H9 (cell line): Measurements from ENCODE around the gene ZNF8. TPM values are rescaled to one million over a fixed set of nuclear protein-coding genes. Genes with fewer than 3 reads are reported as not detected.

Source experiments
- DNase-seq: peaks from one replicate; pipeline ENCODE4 v3.0.0-alpha.2; 2017
- H2AFZ ChIP-seq: one replicate; pipeline ENCODE4 v1.6.1; 2013; ENCODE audit warnings: mild to moderate bottlenecking, low read length, control low read depth, moderate library complexity
- H2AK5ac ChIP-seq: 2 replicates; pipeline ENCODE4 v1.6.1; 2013; ENCODE audit warnings: low read length, control low read depth, mixed read lengths; ENCODE audit not compliant: insufficient read length
- H2BK120ac ChIP-seq: one replicate; pipeline ENCODE4 v1.6.1; 2013; ENCODE audit warnings: low read depth, mild to moderate bottlenecking, low read length, control low read depth, inconsistent platforms; ENCODE audit not compliant: poor library complexity, severe bottlenecking
- H2BK12ac ChIP-seq: 2 replicates; pipeline ENCODE4 v1.6.1; 2013; ENCODE audit warnings: low read length, control low read depth, mixed read lengths, low read depth; ENCODE audit not compliant: insufficient read length
- H2BK15ac ChIP-seq: 2 replicates; pipeline ENCODE4 v1.6.1; 2013; ENCODE audit warnings: low read depth, low read length, control low read depth
- H2BK20ac ChIP-seq: one replicate; pipeline ENCODE4 v1.6.1; 2013; ENCODE audit warnings: low read depth, mild to moderate bottlenecking, low read length, control low read depth, inconsistent platforms; ENCODE audit not compliant: poor library complexity, severe bottlenecking
- H2BK5ac ChIP-seq: 2 replicates; pipeline ENCODE4 v1.6.1; 2013; ENCODE audit warnings: low read length, control low read depth, mixed read lengths; ENCODE audit not compliant: insufficient read length
- H3K14ac ChIP-seq: 2 replicates; pipeline ENCODE4 v1.6.1; 2013; ENCODE audit warnings: low read length, control low read depth; ENCODE audit not compliant: insufficient read depth
- H3K18ac ChIP-seq: 2 replicates; pipeline ENCODE4 v1.6.1; 2013; ENCODE audit warnings: low read depth, mild to moderate bottlenecking, mixed read lengths, low read length, control low read depth; ENCODE audit not compliant: insufficient read length
- H3K23ac ChIP-seq: 2 replicates; pipeline ENCODE4 v1.6.1; 2013; ENCODE audit warnings: low read length, control low read depth, mixed read lengths, low read depth; ENCODE audit not compliant: insufficient read length
- H3K23me2 ChIP-seq: 2 replicates; pipeline ENCODE4 v1.6.1; 2013; ENCODE audit warnings: low read depth, mild to moderate bottlenecking, mixed read lengths, low read length, control low read depth; ENCODE audit not compliant: insufficient read length, poor library complexity, severe bottlenecking
- H3K27ac ChIP-seq: 2 replicates; pipeline ENCODE4 v1.5.1; 2013; ENCODE audit warnings: low read length, control low read depth, mixed read lengths, low read depth; ENCODE audit not compliant: insufficient read length
- H3K27me3 ChIP-seq: 2 replicates; pipeline ENCODE4 v1.6.1; 2013; ENCODE audit warnings: low read length, control low read depth, inconsistent platforms; ENCODE audit not compliant: insufficient read depth
- H3K4ac ChIP-seq: 2 replicates; pipeline ENCODE4 v1.6.1; 2013; ENCODE audit warnings: low read depth, mild to moderate bottlenecking, control low read depth, inconsistent platforms, low read length, moderate library complexity
- H3K4me1 ChIP-seq: 2 replicates; pipeline ENCODE4 v1.6.1; 2013; ENCODE audit warnings: low read length, control low read depth, inconsistent platforms; ENCODE audit not compliant: insufficient read depth
- H3K4me2 ChIP-seq: 2 replicates; pipeline ENCODE4 v1.6.1; 2013; ENCODE audit warnings: low read length, control low read depth, mixed read lengths; ENCODE audit not compliant: insufficient read length, insufficient read depth
- H3K56ac ChIP-seq: 2 replicates; pipeline ENCODE4 v1.6.1; 2013; ENCODE audit warnings: low read depth, mild to moderate bottlenecking, mixed read lengths, low read length, control low read depth; ENCODE audit not compliant: insufficient read length
- H3K79me1 ChIP-seq: 2 replicates; pipeline ENCODE4 v1.6.1; 2013; ENCODE audit warnings: low read depth, mild to moderate bottlenecking, moderate library complexity, low read length, control low read depth, inconsistent platforms; ENCODE audit not compliant: insufficient read depth, poor library complexity, severe bottlenecking
- H3K79me2 ChIP-seq: 2 replicates; pipeline ENCODE4 v1.6.1; 2013; ENCODE audit warnings: low read length, control low read depth, inconsistent platforms; ENCODE audit not compliant: insufficient read depth
- H3K9ac ChIP-seq: 2 replicates; pipeline ENCODE4 v1.6.1; 2013; ENCODE audit warnings: low read length, control low read depth, mixed read lengths; ENCODE audit not compliant: insufficient read length; ENCODE audit errors: extremely low read depth
- H3K9me3 ChIP-seq: one replicate; pipeline ENCODE4 v1.6.1; 2013; ENCODE audit warnings: low read depth, low read length, inconsistent platforms; ENCODE audit not compliant: control insufficient read depth
- H3T11ph ChIP-seq: one replicate; pipeline ENCODE4 v1.6.1; 2013; ENCODE audit warnings: mild to moderate bottlenecking, low read length, control low read depth, inconsistent platforms
- H4K20me1 ChIP-seq: one replicate; pipeline ENCODE4 v1.6.1; 2013; ENCODE audit not compliant: control insufficient read depth, insufficient read length, insufficient read depth
- H4K5ac ChIP-seq: 2 replicates; pipeline ENCODE4 v1.6.1; 2013; ENCODE audit warnings: low read depth, mild to moderate bottlenecking, mixed read lengths, low read length, control low read depth; ENCODE audit not compliant: insufficient read length
- H4K8ac ChIP-seq: replicated peaks from 2 replicates; pipeline ENCODE4 v1.6.1; 2013; ENCODE audit warnings: low read length, control low read depth, mixed read lengths, low read depth; ENCODE audit not compliant: insufficient read length
- H4K91ac ChIP-seq: 2 replicates; pipeline ENCODE4 v1.6.1; 2013; ENCODE audit warnings: low read depth, mild to moderate bottlenecking, moderate library complexity, mixed read lengths, low read length, control low read depth; ENCODE audit not compliant: insufficient read length
- H3K27ac Mint-ChIP-seq, 3 experiments: 2 replicates in 2 of 3; 3 replicates in 1 of 3; pipeline ENCODE4 v1.8.0; 2020 to 2021; ENCODE audit warnings: mixed read lengths in 3 of 3, mild to moderate bottlenecking in 1 of 3, moderate library complexity in 1 of 3
- H3K27me3 Mint-ChIP-seq: 2 replicates; pipeline ENCODE4 v1.8.0; 2021; ENCODE audit warnings: low read depth, mild to moderate bottlenecking, moderate library complexity, mixed read lengths
- H3K36me3 Mint-ChIP-seq, 3 experiments: 2 replicates in 2 of 3; 3 replicates in 1 of 3; pipeline ENCODE4 v1.8.0; 2020 to 2021; ENCODE audit warnings: low read depth in 3 of 3, mixed read lengths in 3 of 3; ENCODE audit not compliant: insufficient read depth in 1 of 3
- H3K4me1 Mint-ChIP-seq, 2 experiments: 2 replicates each; pipeline ENCODE4 v1.8.0; 2020; ENCODE audit warnings: mixed read lengths in 2 of 2
- H3K4me3 Mint-ChIP-seq, 2 experiments: 2 replicates in 1 of 2; 3 replicates in 1 of 2; pipeline ENCODE4 v1.8.0; 2020 to 2021; ENCODE audit warnings: mild to moderate bottlenecking in 2 of 2, mixed read lengths in 2 of 2, moderate library complexity in 1 of 2
- H3K9me3 Mint-ChIP-seq, 2 experiments: 2 replicates in 1 of 2; 3 replicates in 1 of 2; pipeline ENCODE4 v1.8.0; 2020; ENCODE audit warnings: mild to moderate bottlenecking in 2 of 2, mixed read lengths in 2 of 2, moderate library complexity in 1 of 2
- CTCF ChIP-seq: fragments of 200-600 bp; sonication (generic); conservative IDR thresholded peaks from 3 replicates; pipeline ENCODE4 v1.8.0; 2021; ENCODE audit warnings: antibody characterized with exemption, mild to moderate bottlenecking
- WGBS: extraction: QIAGEN DNeasy Blood & Tissue Kit; methylation state at CpG from one replicate; pipeline ENCODE4 v1.1.7; 2013; ENCODE audit warnings: missing lambda C conversion rate, low lambda C conversion rate, mixed read lengths; ENCODE audit not compliant: insufficient read length; ENCODE audit errors: extremely low coverage; 5-methylcytosine and 5-hydroxymethylcytosine counted together
- total RNA-seq: library from RNA; stranded (reverse); gene quantifications from 2 replicates; pipeline ENCODE4 v1.2.1, GENCODE V29; 2021

The ZNF8 gene
- total RNA-seq, 1 experiment from 2014 or later, result 17.3 TPM

- DNase-seq, result no peak
- H3K4me1 ChIP-seq, result no peaks in the 10 kb centered on the region
- Mint-ChIP-seq H3K9me3 (no peaks in the 10 kb centered on the region; a peak in 1 of 5 replicates), H3K36me3 (peaks cover 14 to 34% (median 24%) of the 10 kb centered on the region in 3 experiments; a peak in 6 of 7 replicates), H3K27ac (no peak overlapping the region), H3K4me1 (no peaks in the 10 kb centered on the region), H3K4me3 (no peak overlapping the region), H3K27me3 (no peaks in the 10 kb centered on the region)
- H3K27me3 ChIP-seq, result no peaks in the 10 kb centered on the region
- H3K79me2 ChIP-seq, result no peaks in the 10 kb centered on the region
- H3K4me2 ChIP-seq, result no peak overlapping the region
- H2BK12ac ChIP-seq, result no peak overlapping the region
- H2AFZ ChIP-seq, result no peak overlapping the region
- H2BK120ac ChIP-seq, result no peak overlapping the region
- H4K8ac ChIP-seq, result no peak overlapping the region
- H4K20me1 ChIP-seq, result no peaks in the 10 kb centered on the region
- H2BK20ac ChIP-seq, result no peak overlapping the region
- no peak overlapping the region for H3K56ac ChIP-seq
- no peak overlapping the region for H3K23ac ChIP-seq
- H3K9me3 ChIP-seq, result no peaks in the 10 kb centered on the region
- H3K18ac ChIP-seq, result no peak overlapping the region
- no peak overlapping the region for H3K4ac ChIP-seq
- no peak overlapping the region for H4K91ac ChIP-seq
- no peak for TF ChIP-seq CTCF
- no peak overlapping the region for H2BK5ac ChIP-seq
- no peak overlapping the region for H2BK15ac ChIP-seq
- H3K27ac ChIP-seq, result no peak overlapping the region
- no peaks in the 10 kb centered on the region for H3K79me1 ChIP-seq
- no peak overlapping the region for H4K5ac ChIP-seq
- no peaks in the 10 kb centered on the region for H3K23me2 ChIP-seq
- no peak overlapping the region for H3T11ph ChIP-seq
- no CpG with 5 or more reads among the region's 4 CpGs for WGBS
- no peak overlapping the region for H3K9ac ChIP-seq
- H3K14ac ChIP-seq, result no peak overlapping the region
- no peak overlapping the region for H2AK5ac ChIP-seq
These were observed 58.1 kb downstream of the ZNF8 start for GRCh38 chr19:58336820-58337219.
